Erythroblast (primary cell): ENCODE measurements around the gene OAS2.

Experiments
- GATA1 ChIP-seq: IDR thresholded peaks from 2 replicates; pipeline ENCODE4 v1.6.1; 2011; ENCODE audit warnings: low read depth, mild to moderate bottlenecking, control low read depth, low read length, moderate library complexity
- POLR2A ChIP-seq: IDR thresholded peaks from 2 replicates; pipeline ENCODE4 v1.6.1; 2011; ENCODE audit warnings: mild to moderate bottlenecking, low read length

- TF ChIP-seq POLR2A (no peak), GATA1 (no peak)
These were observed 7.1 kb upstream of the OAS2 start for GRCh38 chr12:112971248-112971647.
